ENCODE measurements around the gene ALDH3B1.

GRCh38 chr11:68009391-68010089 is 587 bp upstream of the ALDH3B1 start:
- TF ChIP-seq ZNF585B (tag by site-specific recombination; IDR thresholded peaks at IDR 0.05) = no peak
- TF ChIP-seq ZNF211 (tag by site-specific recombination; IDR thresholded peaks at IDR 0.05; ENCODE audit: low read depth) = no peak
- no peak for TF ChIP-seq CTCF (tag by site-specific recombination; IDR thresholded peaks at IDR 0.05)
- TF ChIP-seq PRDM10 (tag by site-specific recombination; IDR thresholded peaks at IDR 0.05) = no peak
